Activated naive CD4-positive, alpha-beta T cell treated with anti-CD3 and anti-CD28 coated beads for 36 hours (primary cell): ENCODE data around the gene ANAPC13. TPM values are rescaled to one million over a fixed set of nuclear protein-coding genes. Genes with fewer than 3 reads are reported as not detected.

Experiments used
- CTCF ChIA-PET: fragments of 350-600 bp; sonication (Branson Sonifier 250); formaldehyde crosslinking; loops from one replicate; lab custom pipeline; 2021; ENCODE audit warnings: antibody characterized with exemption; lab: Charles Lee
- DNase-seq: peaks from one replicate; pipeline ENCODE4 v3.0.0-alpha.2; 2020
- H3K27ac Mint-ChIP-seq: one replicate; pipeline ENCODE4 v1.8.0; 2021; ENCODE audit warnings: mild to moderate bottlenecking, mixed read lengths
- H3K27me3 Mint-ChIP-seq: one replicate; pipeline ENCODE4 v1.8.0; 2021; ENCODE audit warnings: low read depth, mixed read lengths
- H3K36me3 Mint-ChIP-seq: one replicate; pipeline ENCODE4 v1.8.0; 2021; ENCODE audit warnings: low read depth, mixed read lengths
- H3K4me1 Mint-ChIP-seq: one replicate; pipeline ENCODE4 v1.8.0; 2021; ENCODE audit warnings: low read depth, mixed read lengths
- H3K4me3 Mint-ChIP-seq: one replicate; pipeline ENCODE4 v1.8.0; 2021; ENCODE audit warnings: mild to moderate bottlenecking, moderate library complexity, mixed read lengths
- H3K9me3 Mint-ChIP-seq: one replicate; pipeline ENCODE4 v1.8.0; 2021; ENCODE audit warnings: mixed read lengths
- intact Hi-C: fragments of 100-400 bp; cut with micrococcal nuclease; formaldehyde crosslinking; loops from one replicate; pipeline ENCODE4 v1.15.1; 2023
- total RNA-seq, 2 experiments: library from RNA; stranded (reverse); gene quantifications; one replicate each; pipeline ENCODE4 v1.2.3, GENCODE V29; 2021

Gene ANAPC13
- total RNA-seq, result 10 to 100 TPM; 42.6 to 44.7 TPM

GRCh38 chr3:134485718-134486576 is at the start of gene ANAPC13, which contains the start of gene CEP63:
Gene ANAPC13 (minus strand): TSS chr3:134485985. CDS start chr3:134482904, 3,081 bp downstream.
Gene CEP63 (plus strand): TSS chr3:134486057. CDS start chr3:134495321, 9,264 bp downstream.
- Mint-ChIP-seq H3K36me3 (peaks cover 16% of the 10 kb centered on the region), H3K4me1 (peaks cover 45% of the 10 kb centered on the region), H3K27me3 (no peaks in the 10 kb centered on the region), H3K27ac (peak within 1 kb of the TSS; percentile 98), H3K4me3 (peak within 1 kb of the TSS; percentile 87), H3K9me3 (no peaks in the 10 kb centered on the region)
- intact Hi-C loops, result loop anchor here (1.0 to 5.0 kb wide), 12 partner anchors 192 to 1824 kb away; partner anchors contain the start of genes CDV3, MSL2, NPHP3 and RYK
- DNase-seq, result peak; percentile 97
- CTCF ChIA-PET, result interaction anchor here (0.6 to 6.2 kb wide), 2 partner anchors 12 to 167 kb away, joined by 4 to 59 read pairs; no protein-coding TSS in a partner anchor

- Mint-ChIP-seq H3K27me3 (no peaks in the 10 kb centered on the region), H3K36me3 (peaks cover 25% of the 10 kb centered on the region), H3K9me3 (no peaks in the 10 kb centered on the region), H3K4me3 (no peak overlapping the region), H3K27ac (no peak overlapping the region), H3K4me1 (no peaks in the 10 kb centered on the region)
- no peak for DNase-seq
- CTCF ChIA-PET, result no interaction called here
- intact Hi-C loops, result no loop called here
Observed at GRCh38 chr3:134535186-134535970, 49.6 kb upstream of the ANAPC13 start.

GRCh38 chr3:134533493-134533892 is 47.7 kb upstream of the ANAPC13 start:
- peaks cover 23% of the 10 kb centered on the region for H3K36me3 Mint-ChIP-seq
- H3K27me3 Mint-ChIP-seq, result no peaks in the 10 kb centered on the region
- no peak overlapping the region for H3K27ac Mint-ChIP-seq
- no peak overlapping the region for H3K4me3 Mint-ChIP-seq
- no peaks in the 10 kb centered on the region for H3K4me1 Mint-ChIP-seq
- intact Hi-C loops, result no loop called here
- CTCF ChIA-PET, result interaction anchor here (1.2 kb wide), 1 partner anchor 9 kb away, joined by 4 read pairs; no protein-coding TSS in a partner anchor
- DNase-seq, result no peak
- no peaks in the 10 kb centered on the region for H3K9me3 Mint-ChIP-seq

GRCh38 chr3:134527538-134528186 is 41.9 kb upstream of the ANAPC13 start:
- CTCF ChIA-PET, result interaction anchor here (0.7 kb wide), 1 partner anchor 35 kb away, joined by 3 read pairs; no protein-coding TSS in a partner anchor

GRCh38 chr3:134527037-134527436 is 41.3 kb upstream of the ANAPC13 start:
- intact Hi-C loops, result no loop called here
- peak; percentile 25 for DNase-seq
- Mint-ChIP-seq H3K4me1 (peaks cover 4% of the 10 kb centered on the region), H3K27ac (no peak overlapping the region), H3K36me3 (peaks cover 42% of the 10 kb centered on the region), H3K4me3 (no peak overlapping the region), H3K9me3 (peaks cover 39% of the 10 kb centered on the region), H3K27me3 (no peaks in the 10 kb centered on the region)
- CTCF ChIA-PET, result no interaction called here

More at GRCh38 chr3:134527538-134528186, 41.9 kb upstream of the ANAPC13 start:
- H3K36me3 Mint-ChIP-seq, result peaks cover 38% of the 10 kb centered on the region
- H3K27ac Mint-ChIP-seq, result no peak overlapping the region
- H3K4me3 Mint-ChIP-seq, result no peak overlapping the region
- intact Hi-C loops, result no loop called here
- DNase-seq, result no peak
- H3K4me1 Mint-ChIP-seq, result peaks cover 4% of the 10 kb centered on the region
- H3K9me3 Mint-ChIP-seq, result peaks cover 34% of the 10 kb centered on the region
- no peaks in the 10 kb centered on the region for H3K27me3 Mint-ChIP-seq

- intact Hi-C loops, result no loop called here
- peaks cover 43% of the 10 kb centered on the region for H3K9me3 Mint-ChIP-seq
- H3K4me3 Mint-ChIP-seq, result no peak overlapping the region
- H3K27me3 Mint-ChIP-seq, result no peaks in the 10 kb centered on the region
- no peak for DNase-seq
- peaks cover 4% of the 10 kb centered on the region for H3K4me1 Mint-ChIP-seq
- no peak overlapping the region for H3K27ac Mint-ChIP-seq
- H3K36me3 Mint-ChIP-seq, result peaks cover 46% of the 10 kb centered on the region
- CTCF ChIA-PET, result no interaction called here
Observed at GRCh38 chr3:134526319-134526718, 40.5 kb upstream of the ANAPC13 start.

- H3K36me3 Mint-ChIP-seq, result peaks cover 51% of the 10 kb centered on the region
- DNase-seq, result no peak
- CTCF ChIA-PET, result no interaction called here
- H3K27me3 Mint-ChIP-seq, result no peaks in the 10 kb centered on the region
- intact Hi-C loops, result no loop called here
- no peak overlapping the region for H3K27ac Mint-ChIP-seq
- H3K4me3 Mint-ChIP-seq, result no peak overlapping the region
- peaks cover 4% of the 10 kb centered on the region for H3K4me1 Mint-ChIP-seq
- H3K9me3 Mint-ChIP-seq, result peaks cover 43% of the 10 kb centered on the region
Observed at GRCh38 chr3:134525293-134525692, 39.5 kb upstream of the ANAPC13 start.

GRCh38 chr3:134522541-134522940 is 36.8 kb upstream of the ANAPC13 start:
- Mint-ChIP-seq H3K27ac (no peak overlapping the region), H3K9me3 (peaks cover 45% of the 10 kb centered on the region), H3K36me3 (peaks cover 55% of the 10 kb centered on the region), H3K4me1 (peaks cover 6% of the 10 kb centered on the region), H3K27me3 (no peaks in the 10 kb centered on the region), H3K4me3 (no peak overlapping the region)
- CTCF ChIA-PET, result no interaction called here
- no peak for DNase-seq
- intact Hi-C loops, result no loop called here

GRCh38 chr3:134517791-134518190 is 32.0 kb upstream of the ANAPC13 start:
- intact Hi-C loops, result no loop called here
- H3K27ac Mint-ChIP-seq, result no peak overlapping the region
- H3K4me3 Mint-ChIP-seq, result no peak overlapping the region
- H3K4me1 Mint-ChIP-seq, result peaks cover 5% of the 10 kb centered on the region
- H3K9me3 Mint-ChIP-seq, result peaks cover 12% of the 10 kb centered on the region
- H3K27me3 Mint-ChIP-seq, result no peaks in the 10 kb centered on the region
- no peak for DNase-seq
- CTCF ChIA-PET, result no interaction called here
- peaks cover 44% of the 10 kb centered on the region for H3K36me3 Mint-ChIP-seq

GRCh38 chr3:134516905-134517304 is 31.1 kb upstream of the ANAPC13 start:
- Mint-ChIP-seq H3K9me3 (peaks cover 5% of the 10 kb centered on the region), H3K27me3 (no peaks in the 10 kb centered on the region), H3K36me3 (peaks cover 38% of the 10 kb centered on the region), H3K27ac (no peak overlapping the region), H3K4me3 (no peak overlapping the region), H3K4me1 (peaks cover 5% of the 10 kb centered on the region)
- DNase-seq, result no peak
- CTCF ChIA-PET, result no interaction called here
- intact Hi-C loops, result no loop called here

- Mint-ChIP-seq H3K27ac (no peak overlapping the region), H3K4me1 (peaks cover 14% of the 10 kb centered on the region), H3K4me3 (no peak overlapping the region), H3K9me3 (no peaks in the 10 kb centered on the region), H3K27me3 (no peaks in the 10 kb centered on the region), H3K36me3 (peaks cover 62% of the 10 kb centered on the region)
- DNase-seq, result no peak
- intact Hi-C loops, result no loop called here
- CTCF ChIA-PET, result no interaction called here
Observed at GRCh38 chr3:134511500-134511899, 25.7 kb upstream of the ANAPC13 start.

GRCh38 chr3:134505485-134505884 is 19.7 kb upstream of the ANAPC13 start:
- Mint-ChIP-seq H3K27me3 (no peaks in the 10 kb centered on the region), H3K9me3 (peaks cover 26% of the 10 kb centered on the region), H3K27ac (no peak overlapping the region), H3K4me1 (peaks cover 29% of the 10 kb centered on the region), H3K4me3 (no peak overlapping the region), H3K36me3 (peaks cover 76% of the 10 kb centered on the region)
- CTCF ChIA-PET, result interaction anchor here (0.9 kb wide), 1 partner anchor 14 kb away, joined by 3 read pairs; no protein-coding TSS in a partner anchor
- intact Hi-C loops, result no loop called here
- DNase-seq, result no peak
